AML-193 (cell line): ENCODE measurements around the gene TAF15.
A peak's percentile ranks its signal among the peaks of the same experiment; 100 is the strongest.

ENCODE experiments used
- DNase-seq, 2 experiments: peaks; one replicate each; lab custom pipeline; 2025; lab: John Stamatoyannopoulos, UW

Gene TAF15

GRCh38 chr17:35788477-35789368 lies 20.6 kb upstream of the TAF15 start:
- no peak for DNase-seq

GRCh38 chr17:35790841-35791240 lies 18.4 kb upstream of the TAF15 start:
- no peak for DNase-seq

- DNase-seq: no peak
These were observed 17.5 kb upstream of the TAF15 start for GRCh38 chr17:35791681-35792350.

GRCh38 chr17:35793257-35793656 lies 16.0 kb upstream of the TAF15 start:
- DNase-seq: no peak

- no peak for DNase-seq
These were observed 14.0 kb upstream of the TAF15 start, which contains the start of gene MMP28 for GRCh38 chr17:35795007-35795870. Gene MMP28 (minus strand): TSS chr17:35795641. CDS start chr17:35795377, 264 bp downstream.

GRCh38 chr17:35795871-35796265 lies 13.4 kb upstream of the TAF15 start:
- no peak for DNase-seq

GRCh38 chr17:35796942-35797341 lies 12.3 kb upstream of the TAF15 start:
- DNase-seq: no peak

- no peak for DNase-seq
These were observed 11.9 kb upstream of the TAF15 start for GRCh38 chr17:35797370-35797769.

- no peak for DNase-seq
These were observed 11.4 kb upstream of the TAF15 start for GRCh38 chr17:35797918-35798317.

- DNase-seq: no peak
These were observed 9.3 kb upstream of the TAF15 start for GRCh38 chr17:35799942-35800341.

- DNase-seq: peak; percentile 70 to 77
These were observed 7.6 kb upstream of the TAF15 start for GRCh38 chr17:35801583-35802224.

GRCh38 chr17:35804658-35805192 lies 4.6 kb upstream of the TAF15 start:
- DNase-seq: peak; percentile 98 to 99

GRCh38 chr17:35807371-35808144 lies 1.7 kb upstream of the TAF15 start:
- no peak for DNase-seq

- peak in 1 of 2 experiments; percentile 85 for DNase-seq
These were observed 883 bp upstream of the TAF15 start for GRCh38 chr17:35808240-35808961.

- no peak for DNase-seq
These were observed 674 bp downstream of the TAF15 start for GRCh38 chr17:35809855-35810461.

- no peak for DNase-seq
These were observed 2.5 kb downstream of the TAF15 start for GRCh38 chr17:35811759-35812158.

- no peak for DNase-seq
These were observed 3.2 kb downstream of the TAF15 start for GRCh38 chr17:35812456-35812855.

GRCh38 chr17:35816723-35817122 lies 7.4 kb downstream of the TAF15 start:
- no peak for DNase-seq

- DNase-seq: no peak
These were observed 7.9 kb downstream of the TAF15 start for GRCh38 chr17:35817196-35817595.

GRCh38 chr17:35819455-35819854 lies 10.2 kb downstream of the TAF15 start:
- DNase-seq: no peak
